HepG2 (cell line): ENCODE results near the gene LDAH. TPM values are rescaled to one million over a fixed set of nuclear protein-coding genes. Genes with fewer than 3 reads are reported as not detected.
A peak's percentile ranks its signal among the peaks of the same experiment; 100 is the strongest.

Source experiments
- ATF5 ChIP-seq: sonication (generic); formaldehyde crosslinking; IDR thresholded peaks from 2 replicates; pipeline ENCODE4 v1.4.0; 2020; ENCODE audit warnings: mild to moderate bottlenecking, low read depth, missing genetic modification reagents
- ATF7 ChIP-seq, 2 experiments: fragments of 450-650 bp in 1 of 2; sonication (generic) in 1 of 2; formaldehyde crosslinking in 1 of 2; IDR thresholded peaks; 2 replicates each; pipeline versions ENCODE4 v1.4.0 to v1.6.1; 2016 to 2020; ENCODE audit warnings: antibody characterized with exemption in 1 of 2, mild to moderate bottlenecking in 1 of 2, missing genetic modification reagents in 1 of 2
- BATF2 ChIP-seq: sonication (generic); formaldehyde crosslinking; IDR thresholded peaks from 2 replicates; pipeline ENCODE4 v1.8.0; 2022; ENCODE audit warnings: mild to moderate bottlenecking, missing genetic modification reagents, moderate library complexity
- GPBP1L1 ChIP-seq: sonication (generic); formaldehyde crosslinking; IDR thresholded peaks from 2 replicates; pipeline ENCODE4 v1.5.0; 2020; ENCODE audit warnings: mild to moderate bottlenecking, missing genetic modification reagents
- GTF2F1 ChIP-seq: fragments of 150-350 bp; IDR thresholded peaks from 2 replicates; pipeline ENCODE4 v1.6.1; 2014; ENCODE audit warnings: low read length
- HCFC1 ChIP-seq: fragments of 150-350 bp; IDR thresholded peaks from 2 replicates; pipeline ENCODE4 v1.6.1; 2014; ENCODE audit warnings: low read depth, low read length
- MED13 ChIP-seq: sonication (generic); formaldehyde crosslinking; IDR thresholded peaks from 2 replicates; pipeline ENCODE4 v1.5.0; 2020; ENCODE audit warnings: missing genetic modification reagents
- NPAS2 ChIP-seq: sonication (generic); formaldehyde crosslinking; IDR thresholded peaks from 2 replicates; pipeline ENCODE4 v1.8.0; 2022; ENCODE audit warnings: mild to moderate bottlenecking, missing genetic modification reagents, borderline replicate concordance
- NR3C1 ChIP-seq: sonication (generic); formaldehyde crosslinking; IDR thresholded peaks from 2 replicates; pipeline ENCODE4 v1.4.0; 2020; ENCODE audit warnings: missing genetic modification reagents
- PBX3 ChIP-seq: sonication (generic); formaldehyde crosslinking; IDR thresholded peaks from 2 replicates; pipeline ENCODE4 v1.8.1; 2023; ENCODE audit warnings: missing genetic modification reagents, inconsistent platforms, borderline replicate concordance
- SP4 ChIP-seq: sonication (generic); formaldehyde crosslinking; IDR thresholded peaks from 2 replicates; pipeline ENCODE4 v1.8.1; 2023; ENCODE audit warnings: mild to moderate bottlenecking, missing genetic modification reagents
- TCF7 ChIP-seq: sonication (generic); IDR thresholded peaks from 2 replicates; pipeline ENCODE4 v1.6.1; 2016; ENCODE audit warnings: antibody characterized with exemption, low read depth
- THAP7 ChIP-seq: sonication (generic); formaldehyde crosslinking; IDR thresholded peaks from 2 replicates; pipeline ENCODE4 v1.8.1; 2023; ENCODE audit warnings: mild to moderate bottlenecking, missing genetic modification reagents
- ZGPAT ChIP-seq: IDR thresholded peaks from 2 replicates; pipeline ENCODE4 v1.6.1; 2016; ENCODE audit warnings: mild to moderate bottlenecking
- ZNF256 ChIP-seq: sonication (generic); formaldehyde crosslinking; conservative IDR thresholded peaks from 2 replicates; pipeline ENCODE4 v1.4.0; 2020; ENCODE audit warnings: missing genetic modification reagents
- ZNF354B ChIP-seq: sonication (generic); formaldehyde crosslinking; IDR thresholded peaks from 2 replicates; pipeline ENCODE4 v1.8.0; 2022; ENCODE audit warnings: mild to moderate bottlenecking, missing genetic modification reagents
- ZNF569 ChIP-seq: sonication (generic); formaldehyde crosslinking; IDR thresholded peaks from 2 replicates; pipeline ENCODE4 v1.5.0; 2020; ENCODE audit warnings: mild to moderate bottlenecking, missing genetic modification reagents, moderate library complexity, borderline replicate concordance
- ZNF768 ChIP-seq: sonication (generic); formaldehyde crosslinking; IDR thresholded peaks from 2 replicates; pipeline ENCODE4 v1.4.0; 2020; ENCODE audit warnings: missing genetic modification reagents
- ZNF784 ChIP-seq: sonication (generic); formaldehyde crosslinking; IDR thresholded peaks from 2 replicates; pipeline ENCODE4 v1.5.1; 2020; ENCODE audit warnings: missing genetic modification reagents, mild to moderate bottlenecking, borderline replicate concordance
- ZSCAN25 ChIP-seq: sonication (generic); formaldehyde crosslinking; IDR thresholded peaks from 2 replicates; pipeline ENCODE4 v1.8.0; 2022; ENCODE audit warnings: mild to moderate bottlenecking, missing genetic modification reagents
- polyA plus RNA-seq, 8 experiments: library from polyadenylated mRNA; depleted of rRNA in 3 of 8; stranded (reverse) in 7 of 8; unstranded in 1 of 8; fragments of >200 nt; fragmentation: Illumina TruSeq in 4 of 8; extraction: Trizol in 4 of 8; gene quantifications; 2 replicates each; pipeline versions ENCODE4 v1.2.1 to v1.2.3, GENCODE V29; 2011 to 2016; ENCODE audit warnings: low read depth in 4 of 8, missing spikeins in 1 of 8, mixed read lengths in 1 of 8; ENCODE audit not compliant: insufficient read depth in 1 of 8
- total RNA-seq, 5 experiments: library from RNA; depleted of rRNA; stranded (reverse); fragments of >200 nt; fragmentation: Illumina TruSeq; extraction: Trizol; gene quantifications; 2 replicates each; pipeline ENCODE4 v1.2.3, GENCODE V29; 2016; ENCODE audit warnings: low read depth in 1 of 5

LDAH gene
- total and polyA plus RNA-seq, 2 of the 13 experiments (the other 11 are each of a cell fraction or from before 2014, with no cell fraction given), result 28.8 to 46.2 TPM

GRCh38 chr2:20676353-20677215 lies 146.3 kb downstream of the LDAH start (continued):
- no peak for TF ChIP-seq PBX3 (CRISPR knock-in tag)
- TF ChIP-seq ZGPAT (CRISPR knock-in tag), result peak; percentile 93
- TF ChIP-seq ZNF354B (CRISPR knock-in tag), result 0 out of 2 replicates have a peak, but pooled peaks have one; percentile 25
- TF ChIP-seq ZNF784 (CRISPR knock-in tag), result no peak; the same call in 1 of the 2 replicates
- no peak; the same call in 1 of the 2 replicates for TF ChIP-seq ZNF768 (CRISPR knock-in tag)
- TF ChIP-seq MED13, result no peak
- TF ChIP-seq GTF2F1, result no peak
- TF ChIP-seq BATF2 (CRISPR knock-in tag), result no peak
- peak; percentile 75; the same call in 1 of the 2 replicates for TF ChIP-seq ZSCAN25
- TF ChIP-seq GPBP1L1, result no peak
- TF ChIP-seq THAP7 (CRISPR knock-in tag), result peak; percentile 74; the same call in 1 of the 2 replicates
- TF ChIP-seq HCFC1, result no peak
- peak; percentile 71; the same call in 1 of the 2 replicates for TF ChIP-seq ZNF256 (CRISPR knock-in tag)
- no peak for TF ChIP-seq NPAS2
- TF ChIP-seq ZNF569 (CRISPR knock-in tag), result no peak
- TF ChIP-seq ATF7 (IDR thresholded peaks at IDR 0.05), result no peak
- peak; percentile 84 for TF ChIP-seq ATF7 (CRISPR knock-in tag; IDR thresholded peaks at IDR 0.05)
- TF ChIP-seq NR3C1 (CRISPR knock-in tag), result no peak
- TF ChIP-seq TCF7, result peak; percentile 32; the same call in 1 of the 2 replicates
- TF ChIP-seq ATF5 (CRISPR knock-in tag), result no peak
- peak; percentile 68; the same call in 1 of the 2 replicates for TF ChIP-seq SP4 (CRISPR knock-in tag)
